CD4-positive, alpha-beta memory T cell (primary cell): ENCODE measurements around the gene DYNC2H1. TPM values are rescaled to one million over a fixed set of nuclear protein-coding genes. Genes with fewer than 3 reads are reported as not detected.

Source experiments
- CTCF ChIA-PET: fragments of 350-600 bp; sonication (Branson Sonifier 250); formaldehyde crosslinking; loops from one replicate; lab custom pipeline; 2021; ENCODE audit warnings: inconsistent platforms; ENCODE audit not compliant: partially characterized antibody; lab: Charles Lee
- POLR2A ChIA-PET: fragments of 350-600 bp; sonication (Branson Sonifier 250); formaldehyde crosslinking; loops from one replicate; lab custom pipeline; 2021; ENCODE audit not compliant: partially characterized antibody; lab: Charles Lee
- DNase-seq, 5 donors: peaks; one replicate each; pipeline versions ENCODE4 v3.0.0 to v3.0.0-alpha.2; 2020 to 2022; ENCODE audit warnings: mixed read lengths in 1 of 5
- H3K27ac ChIP-seq: one replicate; pipeline ENCODE4 v1.7.0; 2013; ENCODE audit warnings: low read depth, low read length
- H3K27me3 ChIP-seq: 2 replicates; pipeline ENCODE4 v1.7.0; 2013; ENCODE audit warnings: mild to moderate bottlenecking, low read length, moderate library complexity; ENCODE audit not compliant: insufficient read depth
- H3K36me3 ChIP-seq: 2 replicates; pipeline ENCODE4 v1.7.0; 2013; ENCODE audit warnings: mild to moderate bottlenecking, low read length, moderate library complexity; ENCODE audit not compliant: insufficient read depth
- H3K4me1 ChIP-seq: 2 replicates; pipeline ENCODE4 v1.7.0; 2013; ENCODE audit warnings: mild to moderate bottlenecking, low read length, moderate library complexity; ENCODE audit not compliant: insufficient read depth
- H3K4me3 ChIP-seq, 2 donors: one replicate each; pipeline ENCODE4 v1.7.0; 2013; ENCODE audit warnings: low read length in 2 of 2, mild to moderate bottlenecking in 1 of 2
- H3K9me3 ChIP-seq, 2 donors: one replicate each; pipeline ENCODE4 v1.7.0; 2013; ENCODE audit warnings: low read length in 2 of 2, control low read depth in 1 of 2; ENCODE audit not compliant: control insufficient read depth in 1 of 2
- H3K27ac Mint-ChIP-seq, 7 donors: one replicate each; pipeline ENCODE4 v1.8.0; 2020 to 2021; ENCODE audit warnings: mixed read lengths in 7 of 7, mild to moderate bottlenecking in 6 of 7, inconsistent platforms in 3 of 7, moderate library complexity in 3 of 7
- H3K27me3 Mint-ChIP-seq, 2 donors: one replicate each; pipeline ENCODE4 v1.8.0; 2020 to 2021; ENCODE audit warnings: mixed read lengths in 2 of 2
- H3K36me3 Mint-ChIP-seq, 2 donors: one replicate each; pipeline ENCODE4 v1.8.0; 2020 to 2021; ENCODE audit warnings: mixed read lengths in 2 of 2, inconsistent platforms in 1 of 2, mild to moderate bottlenecking in 1 of 2
- H3K4me1 Mint-ChIP-seq, 4 donors: one replicate each; pipeline ENCODE4 v1.8.0; 2020 to 2021; ENCODE audit warnings: mixed read lengths in 4 of 4, mild to moderate bottlenecking in 1 of 4
- H3K4me3 Mint-ChIP-seq, 8 donors: one replicate each; pipeline ENCODE4 v1.8.0; 2020 to 2021; ENCODE audit warnings: mixed read lengths in 8 of 8, mild to moderate bottlenecking in 7 of 8, moderate library complexity in 6 of 8, inconsistent platforms in 3 of 8
- H3K9me3 Mint-ChIP-seq, 8 donors: one replicate each; pipeline ENCODE4 v1.8.0; 2020 to 2021; ENCODE audit warnings: mixed read lengths in 8 of 8, mild to moderate bottlenecking in 5 of 8, inconsistent platforms in 3 of 8, moderate library complexity in 1 of 8
- intact Hi-C: fragments of 100-400 bp; cut with micrococcal nuclease; formaldehyde crosslinking; loops from one replicate; pipeline ENCODE4 v1.15.1; 2023
- polyA plus RNA-seq, 2 donors: library from polyadenylated mRNA; unstranded; fragments of 300-500 nt; fragmentation: Illumina TruSeq; gene quantifications; one replicate each; pipeline ENCODE4 v1.2.3, GENCODE V29; 2021
- total RNA-seq, 2 experiments: library from RNA; stranded (reverse); gene quantifications; one replicate each; pipeline ENCODE4 v1.2.3, GENCODE V29; 2021

DYNC2H1 gene
- total and polyA plus RNA-seq, 4 experiments from 2014 or later: 0.58 to 4.2 (median 2.5) TPM

DNA sequence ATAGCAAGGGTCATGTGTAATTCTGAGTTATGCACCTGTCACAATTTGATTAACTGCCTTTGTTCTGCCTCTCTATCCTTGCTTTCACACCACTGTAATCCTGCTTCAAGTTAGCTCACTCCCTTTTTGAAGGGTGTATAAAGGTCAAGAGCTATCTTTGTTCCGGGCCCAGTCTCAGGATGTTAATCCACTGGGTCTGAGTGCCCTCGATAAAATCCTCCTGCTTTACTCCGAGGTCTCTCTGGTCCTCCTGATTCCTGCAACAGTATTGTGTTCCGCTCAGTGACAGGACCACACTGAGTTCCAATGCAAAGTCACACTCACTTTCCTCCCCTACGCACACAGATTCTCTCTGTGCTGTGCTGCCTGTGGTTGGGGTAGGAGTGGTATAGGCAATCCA lies 186.5 kb downstream of the DYNC2H1 start:
- DNase-seq: no peak
- Mint-ChIP-seq H3K27me3 (no peaks in the 10 kb centered on the region), H3K4me3 (no peak overlapping the region), H3K4me1 (no peaks in the 10 kb centered on the region), H3K36me3 (peaks cover 41% of the 10 kb centered on the region in 2 donors), H3K9me3 (peaks cover 3 to 64% (median 43%) of the 10 kb centered on the region in 8 donors), H3K27ac (no peak overlapping the region)
- H3K27me3 ChIP-seq: no peaks in the 10 kb centered on the region
- H3K4me1 ChIP-seq: no peaks in the 10 kb centered on the region
- ChIA-PET POLR2A (no interaction called here), CTCF (no interaction called here)
- intact Hi-C loops: no loop called here
- no peak overlapping the region for H3K4me3 ChIP-seq
- no peaks in the 10 kb centered on the region for H3K36me3 ChIP-seq
- H3K27ac ChIP-seq: no peak overlapping the region
- peaks cover 0 to 23% of the 10 kb centered on the region in 2 donors for H3K9me3 ChIP-seq

DNA sequence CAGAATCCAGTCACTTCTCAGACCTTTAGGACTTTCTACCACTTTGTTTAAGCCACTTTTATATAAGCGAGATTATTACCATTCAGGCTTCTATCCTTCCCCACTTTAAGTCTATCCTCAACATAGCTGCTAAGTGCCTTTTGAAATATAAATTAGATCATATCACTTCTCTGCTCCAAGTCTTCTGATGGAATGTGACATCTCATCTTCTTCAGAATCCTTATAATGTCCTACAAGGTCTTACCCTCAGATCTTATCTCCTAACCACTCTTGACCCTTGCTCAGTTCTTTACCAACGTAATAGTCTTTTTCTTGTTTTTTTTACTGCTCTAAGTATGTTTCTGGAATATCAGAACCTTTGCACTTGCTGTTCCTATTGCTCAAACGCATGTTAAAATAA lies 188.7 kb downstream of the DYNC2H1 start:
- intact Hi-C loops: no loop called here
- Histone ChIP-seq H3K27me3 (no peaks in the 10 kb centered on the region), H3K4me1 (no peaks in the 10 kb centered on the region), H3K4me3 (no peak overlapping the region), H3K36me3 (no peaks in the 10 kb centered on the region), H3K9me3 (peaks cover 0 to 19% of the 10 kb centered on the region in 2 donors), H3K27ac (no peak overlapping the region)
- Mint-ChIP-seq H3K36me3 (peaks cover 26 to 30% of the 10 kb centered on the region in 2 donors), H3K9me3 (peaks cover 0 to 48% (median 36%) of the 10 kb centered on the region in 8 donors), H3K4me1 (no peaks in the 10 kb centered on the region), H3K4me3 (no peak overlapping the region), H3K27me3 (no peaks in the 10 kb centered on the region), H3K27ac (no peak overlapping the region)
- ChIA-PET CTCF (no interaction called here), POLR2A (no interaction called here)
- DNase-seq: no peak

DNA sequence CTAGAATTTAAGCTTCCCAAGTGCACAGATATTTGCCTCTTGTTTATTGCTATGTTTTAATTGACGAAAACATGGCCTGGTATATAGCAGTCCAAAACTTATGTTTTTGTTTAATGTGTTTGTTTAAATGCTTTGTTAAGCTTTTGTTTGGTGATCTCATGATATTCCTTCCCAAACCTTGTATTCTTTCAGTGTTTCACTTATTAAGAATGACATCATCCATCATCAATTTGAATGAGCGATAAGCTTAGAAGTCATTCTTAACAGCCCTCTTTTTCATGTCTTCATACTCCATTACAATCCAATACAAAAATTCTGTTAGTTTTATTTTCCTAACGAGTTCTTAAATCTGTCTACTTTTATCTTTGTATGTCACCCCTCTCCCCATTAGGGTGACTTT lies 206.0 kb downstream of the DYNC2H1 start:
- H3K9me3 Mint-ChIP-seq: no peaks in the 10 kb centered on the region
- no peaks in the 10 kb centered on the region for H3K4me1 Mint-ChIP-seq
- Histone ChIP-seq H3K27me3 (no peaks in the 10 kb centered on the region), H3K4me3 (no peak overlapping the region), H3K4me1 (no peaks in the 10 kb centered on the region), H3K27ac (no peak overlapping the region), H3K9me3 (no peaks in the 10 kb centered on the region), H3K36me3 (no peaks in the 10 kb centered on the region)
- no peak for DNase-seq
- H3K27me3 Mint-ChIP-seq: peaks cover 0 to 1% of the 10 kb centered on the region in 2 donors
- POLR2A ChIA-PET: no interaction called here
- H3K36me3 Mint-ChIP-seq: peaks cover 0 to 6% of the 10 kb centered on the region in 2 donors
- intact Hi-C loops: no loop called here
- no peak overlapping the region for H3K27ac Mint-ChIP-seq
- H3K4me3 Mint-ChIP-seq: no peak overlapping the region
- CTCF ChIA-PET: no interaction called here

DNA sequence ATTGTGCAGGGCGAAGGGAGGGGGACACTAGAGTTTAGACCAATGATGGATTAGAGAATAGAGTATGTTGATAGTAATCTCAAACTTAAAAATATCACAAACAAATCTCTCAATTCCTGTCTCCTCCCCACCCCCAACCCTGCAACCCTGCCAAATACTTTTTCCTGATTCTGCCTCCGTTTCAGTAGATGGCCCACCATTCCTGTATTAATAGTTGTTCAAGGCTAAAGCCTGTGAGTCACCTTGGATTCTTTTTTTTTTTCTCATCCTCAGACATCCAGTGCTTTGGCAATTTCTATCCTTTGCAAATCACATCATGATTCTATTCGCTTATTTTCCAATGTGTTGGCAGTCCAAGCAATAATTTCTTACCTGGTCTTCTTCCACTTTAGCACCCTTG lies 207.9 kb downstream of the DYNC2H1 start:
- no peak overlapping the region for H3K27ac Mint-ChIP-seq
- no peak overlapping the region for H3K4me3 Mint-ChIP-seq
- ChIA-PET CTCF (no interaction called here), POLR2A (no interaction called here)
- no peaks in the 10 kb centered on the region for H3K9me3 ChIP-seq
- H3K36me3 ChIP-seq: no peaks in the 10 kb centered on the region
- H3K4me1 Mint-ChIP-seq: no peaks in the 10 kb centered on the region
- peaks cover 0 to 6% of the 10 kb centered on the region in 2 donors for H3K36me3 Mint-ChIP-seq
- peaks cover 0 to 1% of the 10 kb centered on the region in 2 donors for H3K27me3 Mint-ChIP-seq
- H3K27ac ChIP-seq: no peak overlapping the region
- no peaks in the 10 kb centered on the region for H3K4me1 ChIP-seq
- no peaks in the 10 kb centered on the region for H3K27me3 ChIP-seq
- H3K4me3 ChIP-seq: no peak overlapping the region
- H3K9me3 Mint-ChIP-seq: no peaks in the 10 kb centered on the region
- intact Hi-C loops: no loop called here
- no peak for DNase-seq

DNA sequence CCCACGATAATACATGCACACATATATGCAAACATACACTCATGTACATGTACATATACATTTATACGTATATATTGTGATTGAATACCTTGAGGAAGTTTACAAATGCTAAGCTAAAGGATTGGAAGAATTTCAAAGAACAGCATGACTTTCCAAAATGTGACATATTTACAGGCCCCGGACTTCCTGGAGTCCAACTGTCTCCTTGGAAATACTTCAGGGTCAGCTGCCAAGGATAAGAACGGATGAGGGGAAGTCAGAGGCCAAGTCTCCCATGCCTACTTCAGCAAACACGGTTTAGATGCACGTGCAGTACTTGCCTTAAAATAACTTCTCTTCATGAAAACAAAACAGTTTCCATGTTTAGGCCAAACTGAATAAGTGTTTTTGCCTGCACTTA lies 213.6 kb downstream of the DYNC2H1 start:
- H3K27ac Mint-ChIP-seq: no peak overlapping the region

DNA sequence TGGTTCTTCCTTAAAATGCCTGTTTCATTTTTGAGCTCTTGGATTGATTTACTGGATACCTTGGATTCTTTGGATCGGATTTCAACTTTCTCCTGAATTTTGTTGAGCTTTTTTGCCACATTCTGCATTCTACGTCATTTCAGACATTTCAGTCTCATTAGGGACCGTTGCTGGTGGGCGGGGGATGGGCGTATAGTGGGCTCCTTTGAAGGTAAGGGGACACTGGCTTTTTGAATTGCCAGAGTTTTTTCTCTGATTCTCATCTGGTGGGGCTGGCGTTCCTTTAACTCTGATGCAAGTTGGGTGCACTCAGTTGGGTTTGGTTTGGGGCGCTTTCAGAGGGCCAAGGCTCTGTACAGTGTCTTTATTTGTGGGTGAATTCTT lies 216.5 kb downstream of the DYNC2H1 start:
- DNase-seq: no peak
- H3K4me1 Mint-ChIP-seq: peaks cover 3 to 8% (median 5%) of the 10 kb centered on the region in 4 donors
- H3K36me3 Mint-ChIP-seq: peaks cover 0 to 4% of the 10 kb centered on the region in 2 donors
- POLR2A ChIA-PET: no interaction called here
- H3K9me3 Mint-ChIP-seq: no peaks in the 10 kb centered on the region
- no peaks in the 10 kb centered on the region for H3K9me3 ChIP-seq
- H3K27ac ChIP-seq: no peak overlapping the region
- H3K36me3 ChIP-seq: no peaks in the 10 kb centered on the region
- peaks cover 9% of the 10 kb centered on the region for H3K4me1 ChIP-seq
- CTCF ChIA-PET: interaction anchor here (0.9 to 1.0 kb wide), 2 partner anchors 12 to 275 kb away, joined by 3 to 5 read pairs; no protein-coding TSS in a partner anchor
- intact Hi-C loops: no loop called here
- H3K27me3 Mint-ChIP-seq: no peaks in the 10 kb centered on the region
- no peak overlapping the region for H3K4me3 ChIP-seq
- H3K27me3 ChIP-seq: no peaks in the 10 kb centered on the region
- H3K4me3 Mint-ChIP-seq: peak overlapping the region in 5 of 8 donors; percentile 22 to 60 (median 42)
- peak overlapping the region in 2 of 7 donors; percentile 4 to 6 for H3K27ac Mint-ChIP-seq

More for the DNA sequence above, 213.6 kb downstream of the DYNC2H1 start:
- intact Hi-C loops: no loop called here
- Mint-ChIP-seq H3K36me3 (peaks cover 0 to 4% of the 10 kb centered on the region in 2 donors), H3K4me3 (no peak overlapping the region), H3K9me3 (no peaks in the 10 kb centered on the region), H3K27me3 (peaks cover 0 to 1% of the 10 kb centered on the region in 2 donors), H3K4me1 (peaks cover 3 to 8% (median 5%) of the 10 kb centered on the region in 4 donors)
- peaks cover 9% of the 10 kb centered on the region for H3K4me1 ChIP-seq
- H3K27ac ChIP-seq: no peak overlapping the region
- no peak overlapping the region for H3K4me3 ChIP-seq
- no peak for DNase-seq
- H3K9me3 ChIP-seq: no peaks in the 10 kb centered on the region
- no peaks in the 10 kb centered on the region for H3K36me3 ChIP-seq
- CTCF ChIA-PET: no interaction called here
- H3K27me3 ChIP-seq: no peaks in the 10 kb centered on the region
- POLR2A ChIA-PET: no interaction called here

DNA sequence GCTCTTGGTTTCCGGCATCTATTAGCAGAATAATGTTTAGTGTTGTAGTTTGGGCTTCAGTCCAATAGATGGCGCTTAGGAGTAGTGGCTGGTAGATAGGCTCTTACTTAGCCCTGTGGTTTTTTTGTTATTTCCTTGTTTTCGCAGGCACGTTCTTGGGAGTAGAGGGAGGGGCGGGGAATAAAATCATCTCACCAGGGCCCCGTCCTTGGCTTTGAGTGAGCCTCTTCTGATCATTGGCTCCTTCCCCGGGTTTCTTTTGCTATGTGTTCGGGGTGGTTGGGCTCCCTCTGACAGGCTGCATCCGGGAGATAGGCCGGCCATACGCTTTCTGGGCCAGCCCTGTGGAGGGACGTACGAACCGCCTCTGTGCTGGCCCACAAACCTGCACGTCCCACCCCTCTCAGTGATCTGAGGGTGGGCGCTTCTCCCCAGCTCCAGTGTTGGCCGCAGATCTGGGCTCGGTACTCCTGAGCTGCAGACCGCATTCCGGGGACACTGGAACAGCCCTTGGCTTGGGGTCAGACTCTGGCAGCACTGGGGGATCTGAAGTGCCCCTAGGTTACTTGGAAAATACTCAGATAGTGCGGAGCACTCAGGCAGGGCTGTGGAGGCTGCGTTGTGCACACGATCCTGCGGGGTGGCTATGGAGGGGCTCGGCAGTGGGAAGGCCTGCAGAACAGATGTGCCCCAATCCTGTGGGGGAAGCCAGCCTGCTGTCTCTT lies 217.0 kb downstream of the DYNC2H1 start:
- DNase-seq: peak; percentile 33 to 54 (median 39)
- POLR2A ChIA-PET: no interaction called here
- Histone ChIP-seq H3K4me1 (peaks cover 9% of the 10 kb centered on the region), H3K27me3 (no peaks in the 10 kb centered on the region), H3K36me3 (no peaks in the 10 kb centered on the region), H3K27ac (no peak overlapping the region), H3K9me3 (no peaks in the 10 kb centered on the region), H3K4me3 (no peak overlapping the region)
- peaks cover 3 to 8% (median 5%) of the 10 kb centered on the region in 4 donors for H3K4me1 Mint-ChIP-seq
- intact Hi-C loops: no loop called here
- H3K36me3 Mint-ChIP-seq: peaks cover 0 to 4% of the 10 kb centered on the region in 2 donors
- H3K9me3 Mint-ChIP-seq: no peaks in the 10 kb centered on the region
- CTCF ChIA-PET: interaction anchor here (0.9 to 1.5 kb wide), 2 partner anchors 20 to 274 kb away, joined by 3 to 4 read pairs; no protein-coding TSS in a partner anchor
- H3K27ac Mint-ChIP-seq: peak overlapping the region in 3 of 7 donors; percentile 4 to 61 (median 6)
- peak overlapping the region in 4 of 8 donors; percentile 22 to 60 (median 50) for H3K4me3 Mint-ChIP-seq
- H3K27me3 Mint-ChIP-seq: no peaks in the 10 kb centered on the region
